ENCODE measurements around the gene DDX18. TPM values are rescaled to one million over a fixed set of nuclear protein-coding genes. Genes with fewer than 3 reads are reported as not detected.

DDX18 gene
- total RNA-seq, 4 donors from 2014 or later, result 30.2 to 82.7 (median 53.3) TPM

- no peak for DNase-seq
- Histone ChIP-seq H3K9me3 (no peaks in the 10 kb centered on the region), H3K4me1 (no peaks in the 10 kb centered on the region), H3K27me3 (no peaks in the 10 kb centered on the region), H3K36me3 (no peaks in the 10 kb centered on the region), H3K4me3 (no peak overlapping the region), H3K27ac (no peak overlapping the region)
- TF ChIP-seq POLR2A (IDR thresholded peaks at IDR 0.05) (no peak), CTCF (IDR thresholded peaks at IDR 0.05) (no peak)
- intact Hi-C loops (cut with DNase I; ENCODE audit: low total_unique reads), result no loop called here
Measured at GRCh38 chr2:117776888-117777287, 37.6 kb upstream of the DDX18 start.

GRCh38 chr2:117785740-117786139 is 28.8 kb upstream of the DDX18 start:
- H3K27ac ChIP-seq, result no peak overlapping the region
- intact Hi-C loops (cut with DNase I; ENCODE audit: low total_unique reads), result no loop called here
- H3K9me3 ChIP-seq, result no peaks in the 10 kb centered on the region
- DNase-seq, result no peak
- no peak overlapping the region for H3K4me3 ChIP-seq
- H3K27me3 ChIP-seq, result no peaks in the 10 kb centered on the region
- TF ChIP-seq POLR2A (IDR thresholded peaks at IDR 0.05) (no peak), CTCF (IDR thresholded peaks at IDR 0.05) (peak in 2 of 4 experiments; percentile 10 to 35)
- no peaks in the 10 kb centered on the region for H3K4me1 ChIP-seq
- H3K36me3 ChIP-seq, result no peaks in the 10 kb centered on the region

GRCh38 chr2:117786520-117786919 is 28.0 kb upstream of the DDX18 start:
- Histone ChIP-seq H3K4me1 (no peaks in the 10 kb centered on the region), H3K27ac (no peak overlapping the region), H3K36me3 (no peaks in the 10 kb centered on the region), H3K27me3 (no peaks in the 10 kb centered on the region), H3K9me3 (no peaks in the 10 kb centered on the region), H3K4me3 (no peak overlapping the region)
- DNase-seq, result no peak
- intact Hi-C loops (cut with DNase I; ENCODE audit: low total_unique reads), result no loop called here
- TF ChIP-seq POLR2A (IDR thresholded peaks at IDR 0.05) (no peak), CTCF (IDR thresholded peaks at IDR 0.05) (no peak)

- H3K27ac ChIP-seq, result no peak overlapping the region
- DNase-seq, result no peak
- TF ChIP-seq CTCF (IDR thresholded peaks at IDR 0.05) (no peak), POLR2A (IDR thresholded peaks at IDR 0.05) (no peak)
- no peak overlapping the region for H3K4me3 ChIP-seq
- H3K4me1 ChIP-seq, result no peaks in the 10 kb centered on the region
- intact Hi-C loops (cut with DNase I; ENCODE audit: low total_unique reads), result no loop called here
- H3K36me3 ChIP-seq, result no peaks in the 10 kb centered on the region
- H3K9me3 ChIP-seq, result no peaks in the 10 kb centered on the region
- H3K27me3 ChIP-seq, result no peaks in the 10 kb centered on the region
Measured at GRCh38 chr2:117789505-117789904, 25.0 kb upstream of the DDX18 start.

- Histone ChIP-seq H3K9me3 (no peaks in the 10 kb centered on the region), H3K36me3 (no peaks in the 10 kb centered on the region), H3K4me3 (no peak overlapping the region), H3K27ac (no peak overlapping the region), H3K27me3 (no peaks in the 10 kb centered on the region), H3K4me1 (no peaks in the 10 kb centered on the region)
- no peak for DNase-seq
- TF ChIP-seq POLR2A (IDR thresholded peaks at IDR 0.05) (no peak), CTCF (IDR thresholded peaks at IDR 0.05) (no peak)
- intact Hi-C loops (cut with DNase I; ENCODE audit: low total_unique reads), result no loop called here
Measured at GRCh38 chr2:117794668-117795067, 19.8 kb upstream of the DDX18 start.

Measured in uterus (tissue), 4 donors.